NCI-H2196 treated with DMSO at 0.1 percent for 48 hours (cell line): ENCODE results near the gene OTOP2.

ENCODE experiments used
- DNase-seq: peaks from one replicate; lab custom pipeline; 2025; ENCODE audit not compliant: unreplicated experiment; lab: John Stamatoyannopoulos, UW

OTOP2 gene, protein sequence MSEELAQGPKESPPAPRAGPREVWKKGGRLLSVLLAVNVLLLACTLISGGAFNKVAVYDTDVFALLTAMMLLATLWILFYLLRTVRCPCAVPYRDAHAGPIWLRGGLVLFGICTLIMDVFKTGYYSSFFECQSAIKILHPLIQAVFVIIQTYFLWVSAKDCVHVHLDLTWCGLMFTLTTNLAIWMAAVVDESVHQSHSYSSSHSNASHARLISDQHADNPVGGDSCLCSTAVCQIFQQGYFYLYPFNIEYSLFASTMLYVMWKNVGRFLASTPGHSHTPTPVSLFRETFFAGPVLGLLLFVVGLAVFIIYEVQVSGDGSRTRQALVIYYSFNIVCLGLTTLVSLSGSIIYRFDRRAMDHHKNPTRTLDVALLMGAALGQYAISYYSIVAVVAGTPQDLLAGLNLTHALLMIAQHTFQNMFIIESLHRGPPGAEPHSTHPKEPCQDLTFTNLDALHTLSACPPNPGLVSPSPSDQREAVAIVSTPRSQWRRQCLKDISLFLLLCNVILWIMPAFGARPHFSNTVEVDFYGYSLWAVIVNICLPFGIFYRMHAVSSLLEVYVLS

DNA sequence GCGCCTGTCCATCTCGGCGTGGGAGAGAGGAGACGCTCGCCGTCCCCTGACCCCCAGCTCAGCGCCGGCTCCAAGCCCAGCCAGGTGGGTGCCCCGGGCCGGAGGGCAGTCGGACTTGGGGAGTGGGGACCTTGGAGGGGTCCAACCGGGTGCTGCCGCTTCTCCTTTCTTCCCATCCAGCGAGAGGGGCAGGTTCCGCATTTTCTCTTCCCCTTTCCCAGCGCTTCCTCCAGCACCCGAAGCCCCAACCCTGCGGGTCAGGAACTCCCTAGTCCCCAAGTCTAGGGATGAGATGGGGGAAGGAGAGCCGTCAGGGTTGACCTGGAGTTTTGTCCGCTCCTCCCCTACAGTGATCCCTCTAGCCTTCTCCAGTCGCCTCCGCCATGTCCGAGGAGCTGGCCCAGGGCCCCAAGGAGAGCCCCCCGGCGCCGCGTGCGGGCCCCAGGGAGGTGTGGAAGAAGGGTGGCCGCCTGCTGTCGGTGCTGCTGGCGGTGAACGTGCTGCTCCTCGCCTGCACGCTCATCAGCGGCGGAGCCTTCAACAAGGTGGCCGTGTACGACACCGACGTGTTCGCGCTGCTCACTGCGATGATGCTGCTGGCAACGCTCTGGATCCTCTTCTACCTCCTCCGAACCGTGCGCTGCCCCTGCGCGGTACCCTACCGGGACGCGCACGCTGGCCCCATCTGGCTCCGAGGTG lies at the start of gene OTOP2:
Gene OTOP2, plus strand, starts transcription at position 24 of the 699 bp plus-strand sequence. Its CDS starts 360 bp downstream, at position 384.
- no peak for DNase-seq

DNA sequence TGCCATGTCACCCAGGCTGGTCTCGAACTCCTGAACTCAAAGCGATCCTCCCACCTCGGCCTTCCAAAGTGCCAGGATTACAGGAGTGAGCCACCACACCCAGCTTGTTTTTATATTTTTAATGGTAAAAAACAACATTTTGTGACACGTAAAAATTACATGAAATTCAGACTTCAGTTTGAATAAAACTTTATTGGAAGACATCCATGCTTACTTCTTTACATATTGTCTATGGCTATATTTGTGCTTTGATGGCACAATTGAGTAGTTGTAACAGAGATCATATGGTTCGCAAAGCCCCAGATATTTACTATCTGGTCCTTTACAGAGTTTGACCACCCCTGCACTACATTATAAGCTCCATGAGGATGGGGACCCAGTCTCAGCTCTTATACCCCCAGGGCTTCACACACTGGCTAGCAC lies 49.4 kb upstream of the OTOP2 start:
- DNase-seq: no peak

DNA sequence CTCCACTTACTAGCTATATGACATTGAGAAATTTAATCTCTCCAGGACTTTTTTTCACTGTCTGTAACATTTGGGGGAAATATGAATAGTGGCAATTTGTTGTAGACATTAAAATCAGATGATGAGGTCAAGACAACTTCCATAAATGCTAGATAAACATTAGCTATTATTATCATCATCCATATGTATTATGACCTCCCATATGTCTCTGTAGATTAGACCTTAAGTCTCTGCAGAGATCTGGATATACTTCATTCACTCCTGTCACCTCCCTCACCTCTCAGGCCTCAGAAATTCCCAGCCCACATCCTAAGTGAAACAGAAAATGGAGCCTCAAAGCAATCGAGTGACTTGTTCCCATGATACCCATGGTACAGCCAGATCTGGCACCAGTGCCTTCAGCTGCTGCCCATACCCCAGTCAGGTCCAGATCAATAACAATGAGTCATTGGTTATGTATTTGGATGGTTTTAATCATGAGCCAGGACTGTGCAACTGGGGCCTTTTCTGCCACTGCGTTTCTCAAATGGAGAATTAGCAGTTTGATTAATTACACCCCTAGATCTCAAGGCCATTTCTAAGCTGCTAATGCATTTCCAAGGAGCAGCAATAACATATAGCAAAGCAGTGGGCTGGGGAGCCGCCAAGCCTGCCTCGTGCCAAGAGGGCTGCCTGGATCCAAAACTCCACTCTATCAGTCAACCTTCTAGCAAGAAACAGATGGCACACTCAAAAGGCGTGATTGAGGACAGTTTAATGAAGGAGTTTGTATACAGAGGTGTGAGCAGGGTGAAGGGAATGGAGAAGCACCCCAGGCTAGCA lies 48.7 kb upstream of the OTOP2 start:
- no peak for DNase-seq

DNA sequence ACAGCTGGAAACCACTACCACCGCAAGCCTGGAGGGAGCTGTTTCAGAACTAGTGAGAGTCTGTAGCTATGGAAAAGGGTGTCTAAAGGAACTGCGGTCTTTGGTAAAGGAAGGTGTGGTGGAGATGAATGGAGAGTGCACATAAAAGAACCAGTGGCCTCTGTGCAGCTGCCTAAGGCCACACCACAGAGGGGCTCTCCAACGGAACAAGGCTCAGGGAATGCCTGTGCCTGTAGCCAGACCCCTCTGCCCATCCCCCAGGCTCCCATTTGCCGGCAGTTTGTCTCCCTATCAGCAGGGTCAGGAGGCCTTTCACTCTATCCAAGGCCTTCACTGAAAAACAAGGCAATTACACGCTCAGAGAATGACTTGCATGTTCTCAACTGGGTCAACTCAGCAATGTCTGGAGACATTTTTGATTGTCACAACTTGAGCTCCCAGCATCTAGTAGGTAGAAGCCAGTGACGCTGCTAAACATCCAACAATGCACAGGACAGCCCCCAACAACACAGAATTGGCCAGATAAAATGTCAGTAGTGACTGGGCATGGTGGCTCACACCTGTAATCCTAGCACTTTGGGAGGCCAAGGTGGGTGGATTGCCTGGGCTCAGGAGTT lies 48.0 kb upstream of the OTOP2 start:
- no peak for DNase-seq

DNA sequence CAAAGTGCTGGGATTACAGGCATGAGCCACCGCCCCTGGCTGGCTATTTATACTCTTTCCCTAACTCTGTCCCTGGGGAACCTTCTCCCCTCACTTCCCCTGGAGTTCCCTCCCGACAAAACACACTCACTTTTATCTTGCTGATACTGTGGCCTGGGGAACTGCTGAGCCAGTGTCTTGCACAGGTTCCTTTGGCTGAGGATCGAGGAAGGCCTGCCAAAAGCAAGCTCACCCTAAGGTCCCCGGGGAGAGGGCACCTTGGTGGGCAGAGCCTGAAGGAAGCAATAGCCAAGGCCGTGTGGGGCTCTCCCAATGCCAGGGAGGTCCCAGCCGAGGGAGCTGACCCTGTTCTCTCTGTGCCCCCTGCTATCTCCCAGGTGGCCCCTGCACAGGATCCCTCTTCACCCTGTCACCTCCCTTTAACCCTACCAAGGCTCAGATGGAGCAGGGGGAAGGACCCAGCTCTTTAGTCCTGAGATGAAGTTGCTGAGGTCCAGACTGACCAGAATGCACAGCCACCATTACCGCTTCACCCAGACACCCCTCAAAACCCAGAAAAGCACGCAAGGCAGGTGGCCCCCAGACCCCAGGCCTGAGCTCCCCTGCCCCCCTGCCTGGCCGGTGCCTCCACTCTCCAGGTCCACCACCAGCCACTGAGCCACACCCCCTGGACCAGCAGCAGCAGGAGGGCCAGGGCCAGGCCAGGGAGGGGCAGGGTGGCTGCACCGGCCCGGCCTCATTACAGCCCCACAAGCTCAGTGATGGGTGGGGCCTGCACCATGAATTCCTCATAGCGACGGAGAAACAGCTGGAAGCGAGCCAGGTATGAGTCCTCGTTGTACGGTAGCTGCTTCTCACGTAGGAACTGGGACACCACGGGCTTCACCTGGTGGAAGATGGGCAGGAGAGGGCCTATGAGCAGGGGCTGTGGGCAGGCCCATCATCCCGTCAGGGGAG lies 46.2 kb upstream of the OTOP2 start:
- DNase-seq: no peak

DNA sequence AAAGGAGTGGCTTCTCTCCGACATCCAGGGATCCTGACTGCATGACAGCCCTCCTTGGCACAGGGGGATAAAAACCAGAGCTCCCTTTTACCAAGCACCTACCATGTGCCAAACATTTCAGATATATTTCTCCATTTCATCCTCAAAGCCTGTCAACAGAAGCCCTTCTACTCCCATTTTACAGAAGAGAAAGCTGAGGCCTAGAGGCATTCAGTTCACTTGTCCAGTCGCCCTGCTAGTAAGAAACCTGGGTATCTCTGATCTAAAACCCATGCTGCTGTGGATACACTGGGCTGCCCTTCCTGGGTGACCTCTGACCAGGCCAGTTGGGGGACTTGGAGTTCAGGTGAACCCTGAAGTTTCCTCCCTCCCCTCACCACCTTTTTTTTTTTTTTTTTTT lies 45.4 kb upstream of the OTOP2 start:
- no peak for DNase-seq

DNA sequence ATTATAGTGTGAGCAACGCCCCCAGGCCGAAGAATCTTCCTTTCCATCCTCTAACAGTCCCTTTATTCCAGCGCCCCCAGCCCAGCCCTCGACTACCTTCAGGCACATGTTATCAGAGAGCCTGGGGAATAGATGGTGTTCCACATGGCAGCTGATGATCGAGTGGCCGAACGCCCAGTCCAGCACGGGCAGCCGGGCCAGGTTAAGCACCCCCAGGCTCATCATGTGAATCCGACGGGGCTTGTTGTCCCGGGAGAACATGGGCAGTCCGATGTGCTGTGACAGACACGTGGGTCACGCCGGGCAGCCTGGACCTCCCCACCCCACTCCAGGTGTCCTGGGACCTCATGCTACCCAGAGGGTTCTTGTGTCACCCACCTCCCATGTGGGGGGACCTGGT lies 44.8 kb upstream of the OTOP2 start:
- DNase-seq: no peak

DNA sequence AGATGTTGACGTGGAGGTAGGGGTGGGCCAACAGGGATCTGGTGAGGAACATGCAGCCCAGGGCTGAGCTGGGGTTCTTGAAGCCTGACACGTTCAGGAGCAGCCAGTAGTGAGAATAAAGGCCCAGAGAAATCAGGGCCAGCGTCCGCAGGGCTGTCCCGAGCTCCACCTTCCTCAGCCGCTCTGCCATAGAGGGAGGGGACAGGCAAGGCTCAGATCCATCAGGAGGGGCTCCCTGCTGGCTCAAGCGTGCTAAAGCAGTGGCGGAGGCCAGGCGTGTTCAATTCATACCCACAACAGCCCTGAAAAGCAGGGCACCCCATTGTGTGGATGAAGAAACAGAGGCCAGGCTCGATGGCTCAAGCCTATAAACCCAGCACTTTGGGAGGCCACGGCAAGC lies 43.0 kb upstream of the OTOP2 start:
- no peak for DNase-seq

DNA sequence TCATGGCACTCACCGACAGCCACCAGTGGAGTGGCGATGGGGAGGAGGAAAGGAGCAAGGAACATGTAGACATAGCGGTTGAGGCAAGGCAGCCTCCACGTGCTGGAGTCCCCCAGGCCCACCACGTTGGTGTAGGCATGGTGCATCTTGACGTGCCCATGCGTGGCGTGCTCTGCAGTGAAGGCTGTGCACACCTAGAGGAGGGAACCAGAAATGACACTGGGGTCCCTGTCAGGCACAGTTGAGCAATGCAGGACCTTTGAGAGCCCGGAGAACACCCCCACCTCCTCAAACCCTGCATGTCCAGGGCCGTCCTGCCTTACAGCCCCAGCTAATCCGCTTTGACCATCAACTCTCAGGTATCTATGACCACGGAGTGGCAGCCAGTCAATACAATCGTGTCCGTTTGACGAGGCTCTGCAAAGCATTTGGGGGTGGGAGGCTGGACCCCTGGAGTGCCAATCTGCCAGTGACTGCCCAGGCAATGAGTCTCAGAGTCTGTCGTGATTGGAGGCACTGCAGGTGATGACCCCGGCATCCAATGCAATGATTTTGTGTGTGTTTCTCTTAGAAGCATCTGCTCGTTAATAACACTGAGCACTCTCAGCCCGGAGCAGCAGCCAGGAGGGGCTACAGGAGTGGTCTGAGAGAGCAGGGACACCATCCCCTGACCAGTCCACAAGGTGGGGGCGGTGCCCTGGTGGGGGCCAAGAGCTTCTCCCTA lies 41.4 kb upstream of the OTOP2 start:
- no peak for DNase-seq

DNA sequence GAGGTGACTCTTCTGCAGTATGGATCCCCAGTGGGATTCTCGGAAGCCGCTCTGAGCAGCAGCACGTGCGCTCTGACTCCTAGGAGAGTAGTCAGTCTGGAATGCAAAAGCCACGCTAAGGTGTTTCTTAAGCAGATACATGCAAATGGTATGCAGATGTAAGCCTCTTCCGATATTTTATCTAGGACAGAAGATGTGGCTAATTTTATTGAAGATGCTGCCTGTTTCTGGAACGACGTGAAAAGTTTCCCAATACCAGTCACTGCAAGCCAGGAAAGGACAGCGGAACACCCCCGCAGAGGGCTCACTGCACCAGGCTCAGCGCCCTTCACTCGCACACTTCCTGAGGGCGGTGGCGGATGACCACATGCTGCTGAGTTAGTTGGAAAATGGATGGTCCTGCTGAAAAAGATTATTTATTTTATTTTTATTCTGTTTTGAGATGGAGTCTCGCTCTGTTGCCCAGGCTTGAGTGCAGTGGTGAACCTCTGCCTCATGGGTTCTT lies 40.8 kb upstream of the OTOP2 start:
- no peak for DNase-seq

DNA sequence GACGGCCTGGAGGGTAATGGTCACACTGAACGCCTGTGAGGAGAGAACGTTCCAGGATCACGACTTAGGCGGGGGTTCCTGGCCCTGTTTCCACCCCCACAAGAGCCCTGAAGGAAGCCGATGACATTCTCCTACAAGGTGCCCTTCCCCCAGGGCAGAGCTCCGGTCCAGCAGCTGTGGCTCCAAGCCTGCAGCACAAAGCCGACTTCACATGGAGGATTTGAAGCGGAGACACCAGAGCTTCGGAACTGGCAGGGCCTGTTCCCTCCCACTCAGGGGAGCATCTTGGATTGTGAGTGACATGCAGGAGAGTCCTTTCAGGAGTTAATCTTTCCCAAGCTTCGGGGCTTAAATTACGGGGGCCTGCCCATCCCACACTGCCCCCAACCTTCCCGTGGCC lies 35.6 kb upstream of the OTOP2 start:
- no peak for DNase-seq

DNA sequence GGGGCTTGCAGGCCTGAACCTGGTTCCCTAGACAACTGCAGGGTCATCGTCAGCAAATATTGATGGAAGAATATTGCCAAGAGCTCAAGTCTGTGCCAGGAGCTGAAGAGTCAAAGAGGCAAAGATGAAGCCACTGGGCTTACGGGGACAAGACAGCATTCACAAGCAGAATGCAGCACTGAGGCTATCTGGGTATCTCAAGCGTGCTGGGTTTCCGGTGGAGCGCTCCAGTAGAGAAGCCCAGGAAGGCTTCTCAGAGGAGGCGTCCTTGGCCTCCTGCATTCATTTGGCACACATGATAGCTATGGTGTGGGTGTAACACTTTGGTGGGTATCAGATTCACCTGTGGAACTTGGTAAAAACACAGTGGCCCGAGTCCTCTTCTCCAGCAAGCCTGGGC lies 33.5 kb upstream of the OTOP2 start:
- DNase-seq: no peak

DNA sequence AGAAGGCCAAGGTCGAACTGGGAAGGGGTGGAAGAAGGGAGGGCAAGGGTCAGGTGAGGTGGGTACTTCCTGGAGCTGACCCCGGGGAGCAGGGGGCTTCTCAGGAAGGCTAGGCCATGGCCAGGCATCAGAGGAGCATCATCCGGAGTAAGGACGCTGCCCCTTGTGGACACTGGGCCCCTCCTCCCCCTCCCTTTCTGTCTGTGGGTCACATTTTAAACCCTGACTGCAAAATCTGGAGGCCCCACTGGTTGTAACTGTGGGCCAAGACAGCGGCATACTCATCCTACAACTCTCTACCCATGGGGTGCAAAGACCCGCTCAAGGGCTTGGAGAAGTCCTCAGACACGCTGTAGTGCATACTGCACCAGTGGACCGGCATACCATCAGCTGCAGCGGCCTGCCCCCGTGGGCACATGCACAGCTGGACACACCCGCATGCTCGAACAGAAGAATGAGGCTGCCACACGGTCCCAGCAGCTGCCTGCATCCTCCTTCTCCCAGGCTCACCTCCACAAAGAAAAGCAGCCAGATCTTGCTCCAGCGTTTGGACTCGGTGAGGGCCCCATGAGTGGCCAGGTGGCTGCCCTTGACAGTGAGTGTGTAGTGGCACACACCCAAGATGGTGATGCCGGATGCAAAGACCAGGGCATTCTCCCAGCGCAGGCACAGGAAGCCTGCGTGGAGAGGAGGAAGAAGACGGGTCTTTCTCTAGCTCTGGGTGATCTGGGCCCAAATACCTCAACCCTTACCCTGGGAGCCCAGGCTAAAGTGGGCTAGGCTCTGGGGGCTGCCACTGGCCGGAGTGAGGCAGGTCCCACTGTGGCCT lies 31.8 kb upstream of the OTOP2 start:
- DNase-seq: no peak

DNA sequence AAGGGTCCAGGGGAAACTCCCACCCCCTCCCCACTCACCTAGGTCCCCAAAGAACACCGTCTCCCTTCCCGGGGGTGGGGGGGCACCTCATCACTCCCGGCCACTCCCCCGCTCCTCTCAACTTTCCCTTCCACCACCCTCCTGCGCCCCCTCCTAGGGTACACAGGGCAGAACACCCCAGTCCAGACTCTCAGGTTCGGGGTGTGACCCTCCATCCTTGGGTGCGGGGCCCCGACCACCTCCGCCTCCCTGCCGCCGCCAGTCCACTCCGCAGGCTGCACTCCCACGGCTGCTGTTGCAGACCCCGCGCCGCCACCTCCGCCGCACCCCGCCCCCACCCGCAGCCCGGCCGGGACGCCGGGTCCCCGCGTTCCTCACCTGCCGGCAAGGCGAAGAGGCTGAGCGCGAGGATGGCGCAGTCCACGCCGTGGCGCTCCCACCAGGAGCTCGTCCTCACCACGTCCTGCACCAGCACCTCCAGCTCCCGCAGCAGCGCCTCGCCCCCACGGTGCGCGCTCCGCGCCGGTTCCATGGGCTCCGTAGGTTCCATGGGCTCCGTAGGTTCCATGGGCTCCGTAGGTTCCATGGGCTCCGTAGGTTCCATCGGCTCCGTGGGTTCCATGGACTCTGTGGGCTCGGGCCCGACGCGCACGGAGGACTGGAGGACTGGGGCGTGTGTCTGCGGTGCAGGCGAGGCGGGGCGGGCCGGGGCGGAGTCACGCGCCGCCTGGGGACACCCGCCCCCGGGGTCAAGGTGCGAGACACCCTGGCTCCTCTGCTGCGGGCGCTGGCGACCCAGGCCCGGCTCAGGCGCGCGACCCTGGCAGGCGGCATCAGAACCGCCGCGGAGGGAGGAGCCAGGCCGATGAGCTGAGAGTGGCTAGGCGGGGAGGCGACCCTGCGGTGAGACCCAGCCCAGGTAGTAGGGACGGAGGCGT lies 30.8 kb upstream of the OTOP2 start, which contains the start of gene FADS6:
Gene FADS6, minus strand, starts transcription at position 660 of the 938 bp plus-strand sequence. Its CDS starts 38 bp downstream, at position 622.
- no peak for DNase-seq

DNA sequence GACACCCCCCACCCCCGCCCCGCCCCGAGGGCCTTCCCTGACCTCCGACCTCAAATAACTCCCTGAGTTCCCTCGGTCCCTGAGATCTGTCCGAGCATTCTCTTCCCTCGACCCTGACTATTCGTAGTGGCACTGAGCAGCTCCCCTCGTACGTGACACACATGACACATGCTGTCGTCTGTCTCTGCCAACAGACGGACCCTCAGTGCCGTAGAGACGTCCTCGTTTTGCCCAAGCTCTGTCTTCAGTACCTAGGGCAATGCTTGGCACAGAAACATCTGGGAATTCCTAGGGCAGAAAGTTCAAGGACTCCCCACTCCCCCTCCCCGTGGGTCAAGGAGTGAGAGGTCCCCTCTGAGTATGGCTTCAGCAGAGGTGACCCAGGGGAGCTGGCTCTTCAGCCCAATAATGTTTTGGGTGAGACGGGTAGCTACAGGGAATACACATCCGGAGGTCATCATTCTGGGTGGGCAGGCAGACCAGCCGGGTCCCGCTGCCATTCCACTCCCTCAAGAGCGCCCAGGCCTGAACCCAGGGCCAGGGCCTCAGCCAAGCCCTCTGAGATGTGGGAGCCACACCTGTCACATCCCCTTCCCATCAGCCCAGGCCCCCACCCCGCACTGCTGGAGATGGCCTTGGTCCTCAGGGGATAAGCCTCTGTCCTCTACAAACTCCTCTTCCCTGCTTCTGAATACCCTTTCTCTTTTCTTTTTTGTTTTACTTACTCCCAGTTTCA lies 30.0 kb upstream of the OTOP2 start:
- DNase-seq: no peak

DNA sequence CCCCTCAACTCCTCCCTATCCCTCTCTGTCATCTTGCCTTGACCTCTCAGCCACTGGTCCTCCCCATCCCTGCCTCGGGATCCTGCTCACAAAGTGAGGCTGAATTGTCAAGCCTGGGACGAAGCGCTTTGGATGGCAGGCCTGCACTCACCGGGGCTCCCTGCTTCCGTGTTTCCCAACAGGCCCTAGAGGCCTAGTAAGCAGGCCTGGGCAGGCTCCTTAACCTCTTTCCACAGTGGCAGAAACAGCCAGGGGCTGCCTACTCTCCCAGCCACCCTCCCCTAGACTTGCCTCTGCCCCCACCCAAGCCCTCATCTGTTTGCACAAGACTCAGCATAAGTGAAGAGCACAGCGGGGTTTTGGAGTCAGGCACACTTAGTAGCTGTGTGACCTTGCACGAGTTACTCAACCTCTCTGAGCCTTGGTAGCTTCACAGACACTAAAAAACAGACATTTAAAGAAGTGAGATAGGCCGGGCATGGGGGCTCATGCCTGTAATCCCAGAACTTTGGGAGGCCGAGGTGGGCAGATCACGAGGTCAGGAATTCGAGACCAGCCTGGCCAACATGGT lies 25.6 kb upstream of the OTOP2 start:
- DNase-seq: no peak
